IPS-18c (cell line): ENCODE data around the gene IGSF10.
"Not testable (repeated sequence)": the region's sequence is repeated elsewhere in the genome, so short reads cannot be mapped to it uniquely, and the experiment has no call there.

Source experiments
- H3K4me3 ChIP-seq: 2 replicates; pipeline ENCODE4 v1.7.0; 2013; ENCODE audit warnings: low read depth, mild to moderate bottlenecking, low read length, moderate library complexity; ENCODE audit not compliant: insufficient read depth
- H3K9me3 ChIP-seq: one replicate; pipeline ENCODE4 v1.6.1; 2013; ENCODE audit warnings: mild to moderate bottlenecking, low read length, moderate library complexity; ENCODE audit not compliant: control insufficient read depth, insufficient read depth

The IGSF10 gene

DNA sequence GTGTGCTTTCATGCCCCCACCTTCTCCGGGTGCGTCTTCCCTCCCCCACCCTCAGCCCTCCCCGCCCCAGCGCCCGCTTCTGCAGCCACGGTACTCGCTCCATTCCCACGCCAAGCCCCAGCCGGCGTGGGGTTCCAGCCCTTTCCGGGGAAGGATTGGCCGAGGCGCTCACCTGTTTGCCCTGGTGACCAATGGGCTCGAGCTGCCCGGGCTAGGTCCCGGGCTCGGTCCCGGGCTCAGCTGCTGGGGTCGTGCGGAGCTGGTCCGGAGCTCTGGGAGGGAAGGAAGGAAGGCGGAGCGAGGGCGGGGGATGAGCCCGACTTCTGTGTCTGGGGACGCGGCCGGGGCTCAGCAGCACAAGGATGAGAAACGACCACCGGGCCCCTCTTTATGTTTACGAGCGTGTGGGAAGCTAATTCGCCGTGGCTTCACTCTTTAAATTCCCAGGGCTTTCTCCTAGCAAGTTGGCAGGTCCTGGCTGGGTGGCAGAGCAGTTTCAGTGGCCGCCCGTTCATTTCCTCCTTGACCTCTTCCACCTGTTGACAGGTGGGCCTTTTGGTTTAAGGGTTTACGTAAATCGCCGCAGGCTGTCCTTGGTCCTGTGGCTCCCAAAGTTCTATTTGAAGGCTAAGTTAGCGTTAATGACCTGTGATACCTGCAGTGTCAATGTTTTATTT is at the start of gene IGSF10:
Gene IGSF10 (minus strand): TSS at position 288 of the 677 bp plus-strand sequence. CDS start 2,352 bp downstream, outside the sequence.
- Histone ChIP-seq H3K4me3 (peak within 1 kb of the TSS; percentile 62), H3K9me3 (no peaks in the 10 kb centered on the region)

DNA sequence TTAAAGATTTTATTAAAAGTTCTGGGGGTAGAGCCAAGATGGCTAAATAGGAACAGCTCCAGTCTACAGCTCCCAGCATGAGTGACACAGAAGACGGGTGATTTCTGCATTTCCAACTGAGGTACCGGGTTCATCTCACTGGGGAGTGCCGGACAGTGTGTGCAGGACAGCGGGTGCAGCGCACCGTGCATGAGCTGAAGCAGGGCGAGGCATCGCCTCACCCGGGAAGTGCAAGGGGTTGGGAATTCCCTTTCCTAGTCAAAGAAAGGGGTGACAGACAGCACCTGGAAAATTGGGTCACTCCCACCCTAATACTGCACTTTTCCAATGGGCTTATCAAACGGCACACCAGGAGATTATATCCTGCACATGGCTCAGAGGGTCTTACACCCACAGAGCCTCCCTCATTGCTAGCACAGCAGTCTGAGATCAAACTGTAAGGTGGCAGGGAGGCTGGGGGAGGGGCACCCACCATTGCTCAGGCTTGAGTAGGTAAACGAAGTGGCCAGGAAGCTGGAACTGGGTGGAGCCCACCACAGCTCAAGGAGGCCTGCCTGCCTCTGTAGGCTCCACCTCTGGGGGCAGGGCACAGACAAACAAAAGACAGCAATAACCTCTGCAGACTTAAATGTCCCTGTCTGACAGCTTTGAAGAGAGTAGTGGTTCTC is 48.7 kb upstream of the IGSF10 start:
- H3K4me3 ChIP-seq, H3K9me3 ChIP-seq: not testable (repeated sequence)

DNA sequence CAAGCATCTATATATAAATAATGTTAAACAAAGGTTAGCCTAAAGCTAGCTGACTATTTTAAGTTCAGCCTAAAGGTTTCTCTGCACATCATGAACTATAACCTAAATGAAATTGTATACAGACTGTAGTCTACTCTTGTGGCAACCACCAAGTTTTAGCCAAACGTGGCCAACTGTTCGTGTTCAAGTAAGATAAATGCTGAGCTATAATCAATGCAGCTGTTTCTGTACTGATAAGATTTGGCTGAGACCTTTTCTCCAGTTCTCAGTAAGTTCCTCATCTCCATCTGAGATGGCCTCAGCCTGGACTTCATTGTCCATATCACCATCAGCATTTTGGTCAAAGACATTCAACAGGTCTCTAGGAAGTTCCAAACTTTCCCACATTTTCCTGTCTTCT is 43.7 kb upstream of the IGSF10 start:
- H3K4me3 ChIP-seq = no peak overlapping the region
- H3K9me3 ChIP-seq = no peaks in the 10 kb centered on the region

DNA sequence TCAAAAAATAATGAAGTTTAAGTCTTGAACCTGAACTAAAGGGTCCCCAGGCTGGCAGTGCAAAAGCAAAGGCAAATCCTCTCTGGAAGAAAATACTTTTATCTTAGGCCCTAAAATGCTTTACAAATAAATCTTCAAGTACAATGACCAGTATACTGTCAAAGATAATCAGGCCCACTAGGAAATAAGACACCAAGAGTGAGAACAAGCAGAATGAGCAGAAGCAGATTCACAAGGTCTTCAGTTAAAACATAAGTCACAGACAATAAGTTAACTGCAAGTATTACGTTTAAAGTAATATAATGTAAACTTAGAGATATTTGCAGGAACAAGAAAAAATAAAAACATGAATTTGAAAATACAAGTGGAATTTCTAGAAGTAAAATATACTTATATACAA is 42.2 kb upstream of the IGSF10 start:
- Histone ChIP-seq H3K9me3 (no peaks in the 10 kb centered on the region), H3K4me3 (no peak overlapping the region)

GRCh38 chr3:151501923-151502632 is 41.2 kb upstream of the IGSF10 start:
- Histone ChIP-seq H3K9me3 (no peaks in the 10 kb centered on the region), H3K4me3 (no peak overlapping the region)

DNA sequence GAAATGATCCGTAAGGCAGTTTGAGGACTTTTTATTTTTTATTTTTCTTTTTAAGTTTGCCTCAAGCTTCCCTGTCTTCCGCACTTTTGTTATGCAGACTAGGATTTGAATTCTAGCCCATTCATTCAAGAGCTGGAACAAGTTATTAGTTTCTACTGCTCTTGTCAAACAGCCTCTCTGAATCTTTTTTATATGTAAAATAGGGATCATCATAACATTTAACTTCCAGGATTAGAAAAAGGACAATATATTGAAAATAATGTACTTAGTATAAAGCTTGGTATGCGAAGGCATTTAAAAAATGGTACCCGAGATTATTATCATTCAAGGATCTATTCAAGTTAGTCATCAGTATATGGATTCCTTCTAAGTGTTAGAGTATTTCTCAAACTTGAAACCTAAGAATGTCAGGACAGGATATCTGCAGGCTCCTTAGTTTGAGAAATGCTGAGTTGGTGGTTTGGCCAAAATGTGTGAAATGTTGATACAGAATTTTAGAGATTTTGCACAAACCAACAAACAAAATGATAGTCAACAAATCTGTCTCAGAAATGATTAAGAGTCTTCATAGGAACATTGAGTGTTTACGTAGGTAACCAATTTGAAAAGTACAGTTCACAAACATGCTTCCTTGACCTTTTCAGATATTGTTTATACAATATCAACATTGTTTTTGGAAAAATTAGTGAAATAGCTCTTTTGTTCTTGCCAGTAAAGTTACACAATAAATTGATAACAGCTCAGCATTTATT is 40.5 kb upstream of the IGSF10 start:
- Histone ChIP-seq H3K4me3 (no peak overlapping the region), H3K9me3 (no peaks in the 10 kb centered on the region)

DNA sequence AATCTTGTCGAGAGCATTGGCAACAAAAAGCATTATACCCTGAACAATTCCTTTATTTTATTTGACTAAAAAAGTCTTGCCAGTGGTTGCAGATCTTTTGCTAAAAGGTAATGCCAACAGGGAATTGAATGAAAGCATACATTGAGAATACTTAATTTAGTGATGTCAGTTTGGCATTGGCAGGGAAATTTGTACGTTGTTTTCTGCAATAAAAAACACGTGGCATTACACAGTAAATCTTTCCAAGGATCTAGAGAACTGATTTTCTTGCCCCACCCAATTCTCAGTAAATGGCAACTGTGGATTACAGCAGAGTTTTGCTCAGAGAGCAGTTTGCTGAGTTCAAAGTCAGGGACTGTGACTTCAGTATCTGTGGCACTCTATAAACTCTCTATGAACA is 38.3 kb upstream of the IGSF10 start:
- H3K9me3 ChIP-seq = no peaks in the 10 kb centered on the region

DNA sequence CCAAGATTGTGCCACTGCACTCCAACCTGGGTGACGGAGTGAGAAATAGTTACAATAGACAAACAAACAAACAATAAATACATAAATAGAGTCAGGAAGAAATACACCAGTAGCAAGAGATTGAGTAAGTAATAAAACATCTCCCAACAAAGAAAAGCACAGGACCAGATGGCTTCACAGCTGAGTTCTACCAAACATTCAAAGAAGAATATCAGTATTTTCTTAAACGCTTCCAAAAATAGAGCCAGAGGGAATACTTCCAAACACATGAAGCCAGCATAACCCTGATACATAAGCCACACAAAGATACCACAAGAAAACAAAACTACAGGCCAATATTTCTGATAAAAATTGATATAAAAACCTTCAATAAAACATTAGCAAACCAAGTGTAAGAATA is 30.7 kb upstream of the IGSF10 start:
- no peak overlapping the region for H3K4me3 ChIP-seq
- no peaks in the 10 kb centered on the region for H3K9me3 ChIP-seq

More for the DNA sequence above, 38.3 kb upstream of the IGSF10 start:
- no peak overlapping the region for H3K4me3 ChIP-seq

GRCh38 chr3:151487833-151488232 is 27.0 kb upstream of the IGSF10 start:
- not testable (repeated sequence) for H3K4me3 ChIP-seq, H3K9me3 ChIP-seq

- H3K9me3 ChIP-seq = no peaks in the 10 kb centered on the region
Measured at GRCh38 chr3:151483961-151484520, 23.2 kb upstream of the IGSF10 start.

GRCh38 chr3:151483488-151483887 is 22.6 kb upstream of the IGSF10 start:
- H3K9me3 ChIP-seq = no peaks in the 10 kb centered on the region
- H3K4me3 ChIP-seq = no peak overlapping the region

More at GRCh38 chr3:151483961-151484520, 23.2 kb upstream of the IGSF10 start:
- H3K4me3 ChIP-seq = no peak overlapping the region

DNA sequence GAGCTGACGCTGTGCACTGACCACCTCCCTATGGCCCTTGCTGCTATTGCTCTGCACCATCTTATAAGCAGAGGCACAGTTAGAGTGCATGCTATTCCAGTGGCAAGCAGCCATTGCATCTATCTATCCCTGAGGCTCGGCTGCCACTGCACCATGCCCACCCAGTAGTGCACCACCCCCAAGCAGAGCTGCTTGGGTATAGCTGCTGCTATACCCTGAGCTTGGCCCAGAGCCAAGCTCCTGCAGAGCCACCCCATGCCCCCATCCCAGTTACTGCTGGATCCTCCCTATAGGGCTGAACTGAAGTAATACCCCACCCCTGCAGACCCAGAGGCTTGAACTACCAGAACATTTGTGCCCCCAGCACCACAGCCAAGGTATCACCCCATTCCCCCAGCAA is 19.6 kb upstream of the IGSF10 start:
- Histone ChIP-seq H3K9me3 (no peaks in the 10 kb centered on the region), H3K4me3 (no peak overlapping the region)

GRCh38 chr3:151479452-151479851 is 18.6 kb upstream of the IGSF10 start:
- H3K4me3 ChIP-seq = no peak overlapping the region
- H3K9me3 ChIP-seq = no peaks in the 10 kb centered on the region

- Histone ChIP-seq H3K4me3 (no peak overlapping the region), H3K9me3 (no peaks in the 10 kb centered on the region)
Measured at GRCh38 chr3:151478335-151478697, 17.5 kb upstream of the IGSF10 start.

GRCh38 chr3:151477591-151478334 is 16.9 kb upstream of the IGSF10 start:
- no peak overlapping the region for H3K4me3 ChIP-seq
- H3K9me3 ChIP-seq = no peaks in the 10 kb centered on the region

DNA sequence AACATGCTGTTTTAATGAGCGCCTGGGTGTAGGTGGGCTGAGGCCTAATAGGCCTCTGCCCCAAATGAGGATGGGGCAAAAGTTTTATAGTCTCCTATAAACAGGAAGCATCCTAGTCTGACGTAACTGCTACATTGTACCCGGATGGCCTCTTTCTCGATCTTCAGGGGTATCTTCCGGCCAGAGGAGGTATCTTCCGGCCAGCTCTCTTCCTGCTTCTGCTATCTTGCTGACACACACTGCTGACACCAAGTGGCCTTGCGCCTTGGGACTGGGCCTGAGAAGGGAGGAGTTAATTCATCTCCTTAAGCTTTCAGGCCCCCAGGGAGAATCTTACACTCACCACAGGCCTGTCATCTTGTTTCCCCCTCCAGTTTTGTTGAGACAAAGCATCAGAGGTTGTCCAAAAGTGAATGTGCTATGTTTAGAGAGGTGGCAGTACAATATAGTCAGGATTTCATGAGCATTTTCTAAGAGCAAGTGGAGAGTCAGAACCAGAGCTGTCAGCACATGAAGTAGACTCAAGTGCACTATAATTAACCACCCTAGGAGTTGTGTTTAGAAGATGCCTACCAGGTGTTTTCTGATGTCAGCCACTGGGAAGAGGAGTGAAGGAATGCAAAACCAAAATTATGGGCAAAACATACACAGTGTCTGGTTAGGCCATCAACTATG is 15.6 kb upstream of the IGSF10 start:
- no peak overlapping the region for H3K4me3 ChIP-seq
- H3K9me3 ChIP-seq = no peaks in the 10 kb centered on the region
